Ishikawa (cell line): ENCODE data around the gene FGF14.

Experiments used
- CEBPB ChIP-seq: IDR thresholded peaks from 2 replicates; pipeline ENCODE4 v1.6.1; 2012
- CREB1 ChIP-seq: IDR thresholded peaks from 2 replicates; pipeline ENCODE4 v1.6.1; 2012; ENCODE audit warnings: low read depth
- EGR1 ChIP-seq: IDR thresholded peaks from 2 replicates; pipeline ENCODE4 v1.6.1; 2012
- EP300 ChIP-seq: IDR thresholded peaks from 2 replicates; pipeline ENCODE4 v1.6.1; 2012; ENCODE audit warnings: borderline replicate concordance
- MAX ChIP-seq: IDR thresholded peaks from 2 replicates; pipeline ENCODE4 v1.6.1; 2012
- NFIC ChIP-seq: IDR thresholded peaks from 2 replicates; pipeline ENCODE4 v1.6.1; 2012
- REST ChIP-seq: IDR thresholded peaks from 2 replicates; pipeline ENCODE4 v1.6.1; 2012; ENCODE audit warnings: low read depth, mild to moderate bottlenecking
- TAF1 ChIP-seq: IDR thresholded peaks from 2 replicates; pipeline ENCODE4 v1.6.1; 2012; ENCODE audit warnings: low read depth, mild to moderate bottlenecking
- TCF12 ChIP-seq: IDR thresholded peaks from 2 replicates; pipeline ENCODE4 v1.6.1; 2012; ENCODE audit warnings: low read depth
- TEAD4 ChIP-seq: IDR thresholded peaks from 2 replicates; pipeline ENCODE4 v1.6.1; 2012
- YY1 ChIP-seq: IDR thresholded peaks from 2 replicates; pipeline ENCODE4 v1.6.1; 2012; ENCODE audit warnings: low read depth

DNA sequence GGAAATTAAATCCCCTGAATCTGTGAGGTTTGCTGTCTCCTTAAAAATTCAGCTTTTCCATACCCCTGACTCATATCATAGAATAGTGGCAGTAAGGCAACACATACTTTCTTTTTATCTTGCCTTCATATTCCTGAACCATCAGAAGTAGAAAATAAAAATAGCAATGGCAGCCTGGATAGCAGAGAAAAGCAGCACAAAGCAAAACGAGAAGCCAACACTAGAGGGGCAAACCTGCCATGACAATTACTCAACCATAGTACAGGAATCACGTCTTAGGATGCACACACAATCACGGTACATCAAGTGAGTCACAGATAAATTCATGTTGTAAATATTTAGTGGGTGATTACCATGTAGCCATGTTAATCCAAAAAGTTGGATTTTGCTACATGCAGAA lies 606.4 kb downstream of the FGF14 start:
- TF ChIP-seq NFIC (no peak), REST (no peak), CEBPB (no peak), TAF1 (no peak), CREB1 (no peak), EP300 (no peak), YY1 (no peak), TEAD4 (no peak), EGR1 (no peak), MAX (no peak), TCF12 (no peak)
